Fibroblast of mammary gland (primary cell): ENCODE data around the gene SPAG7.

Experiments used
- DNase-seq: peaks from one replicate; pipeline ENCODE4 v3.0.0-alpha.2; 2010; ENCODE audit warnings: low read depth
- H3K4me3 ChIP-seq: 2 replicates; pipeline ENCODE4 v1.5.1; 2011; ENCODE audit warnings: low read depth, mild to moderate bottlenecking, low read length, moderate library complexity; ENCODE audit not compliant: control insufficient read depth
- TF ChIP-seq, protein P1 (sequence below): conservative IDR thresholded peaks from 2 replicates; pipeline ENCODE4 v1.5.1; 2011; ENCODE audit warnings: low read depth, low read length, inconsistent platforms; ENCODE audit not compliant: control insufficient read depth, insufficient read depth

SPAG7 gene

DNA sequence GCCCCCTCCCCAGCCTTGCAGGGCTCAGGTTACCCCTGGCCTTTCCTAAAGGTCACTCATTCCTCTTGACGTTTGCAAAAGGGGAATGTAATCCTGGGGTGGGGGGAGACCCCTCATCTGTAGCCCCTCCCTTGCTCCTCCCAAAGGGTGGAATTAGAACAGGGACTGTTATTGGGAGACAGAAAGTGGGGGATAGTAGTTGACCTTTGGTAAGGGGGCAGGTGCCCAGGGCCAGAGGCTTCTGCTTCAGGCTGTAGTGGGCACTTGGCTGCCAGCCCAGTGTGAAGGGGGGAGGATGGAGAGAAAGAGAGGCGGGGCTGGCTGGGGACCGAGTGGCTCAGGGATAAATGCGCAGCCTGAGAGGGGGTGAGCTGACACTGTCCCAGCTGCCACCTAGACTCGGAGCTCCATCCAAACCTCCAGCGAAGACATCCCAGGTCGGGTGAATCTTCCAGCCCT lies 16.8 kb downstream of the SPAG7 start, which contains the start of gene ENO3:
Gene ENO3, plus strand, starts transcription at position 374 of the 459 bp plus-strand sequence. CDS start 711 bp downstream, outside the sequence.
- DNase-seq = no peak
- TF ChIP-seq, protein P1, sequence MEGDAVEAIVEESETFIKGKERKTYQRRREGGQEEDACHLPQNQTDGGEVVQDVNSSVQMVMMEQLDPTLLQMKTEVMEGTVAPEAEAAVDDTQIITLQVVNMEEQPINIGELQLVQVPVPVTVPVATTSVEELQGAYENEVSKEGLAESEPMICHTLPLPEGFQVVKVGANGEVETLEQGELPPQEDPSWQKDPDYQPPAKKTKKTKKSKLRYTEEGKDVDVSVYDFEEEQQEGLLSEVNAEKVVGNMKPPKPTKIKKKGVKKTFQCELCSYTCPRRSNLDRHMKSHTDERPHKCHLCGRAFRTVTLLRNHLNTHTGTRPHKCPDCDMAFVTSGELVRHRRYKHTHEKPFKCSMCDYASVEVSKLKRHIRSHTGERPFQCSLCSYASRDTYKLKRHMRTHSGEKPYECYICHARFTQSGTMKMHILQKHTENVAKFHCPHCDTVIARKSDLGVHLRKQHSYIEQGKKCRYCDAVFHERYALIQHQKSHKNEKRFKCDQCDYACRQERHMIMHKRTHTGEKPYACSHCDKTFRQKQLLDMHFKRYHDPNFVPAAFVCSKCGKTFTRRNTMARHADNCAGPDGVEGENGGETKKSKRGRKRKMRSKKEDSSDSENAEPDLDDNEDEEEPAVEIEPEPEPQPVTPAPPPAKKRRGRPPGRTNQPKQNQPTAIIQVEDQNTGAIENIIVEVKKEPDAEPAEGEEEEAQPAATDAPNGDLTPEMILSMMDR = no peak
- H3K4me3 ChIP-seq = peak within 1 kb of the TSS; percentile 29

DNA sequence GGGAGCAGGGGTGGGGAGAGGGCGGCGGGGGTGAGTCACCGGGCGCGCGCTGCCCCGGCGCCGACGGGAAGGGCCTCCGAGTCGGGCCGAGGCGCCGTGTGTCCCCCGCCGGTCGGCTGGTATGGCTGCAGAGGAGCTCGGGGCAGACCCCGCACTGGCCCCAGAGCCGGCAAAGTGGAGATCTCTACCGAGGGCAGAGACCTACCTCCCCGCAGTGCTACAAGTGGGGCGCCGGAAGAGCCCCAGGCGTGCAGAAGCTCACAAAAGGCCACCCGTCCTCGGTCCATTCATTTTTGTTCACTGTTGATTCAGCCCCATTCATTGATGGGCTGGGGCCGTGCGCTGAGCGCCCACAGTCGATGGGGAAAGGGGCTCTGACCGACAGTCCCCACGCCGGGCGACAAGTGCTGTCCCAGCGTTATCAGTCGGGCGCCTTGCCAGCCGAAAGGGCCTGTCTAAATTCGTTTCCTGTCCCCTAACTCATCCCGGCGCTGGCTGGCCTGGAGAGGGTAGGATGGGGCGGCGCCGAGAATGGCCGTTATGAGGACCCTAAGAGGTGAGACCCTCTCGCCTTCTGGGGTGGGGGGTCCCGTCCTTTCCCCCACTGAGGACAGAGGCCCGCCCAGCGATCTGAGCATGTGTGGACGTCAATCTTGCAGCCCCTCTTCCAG lies 17.4 kb downstream of the SPAG7 start:
- DNase-seq = no peak
- TF ChIP-seq, protein P1 = no peak
- H3K4me3 ChIP-seq = peak overlapping the region; percentile 29

DNA sequence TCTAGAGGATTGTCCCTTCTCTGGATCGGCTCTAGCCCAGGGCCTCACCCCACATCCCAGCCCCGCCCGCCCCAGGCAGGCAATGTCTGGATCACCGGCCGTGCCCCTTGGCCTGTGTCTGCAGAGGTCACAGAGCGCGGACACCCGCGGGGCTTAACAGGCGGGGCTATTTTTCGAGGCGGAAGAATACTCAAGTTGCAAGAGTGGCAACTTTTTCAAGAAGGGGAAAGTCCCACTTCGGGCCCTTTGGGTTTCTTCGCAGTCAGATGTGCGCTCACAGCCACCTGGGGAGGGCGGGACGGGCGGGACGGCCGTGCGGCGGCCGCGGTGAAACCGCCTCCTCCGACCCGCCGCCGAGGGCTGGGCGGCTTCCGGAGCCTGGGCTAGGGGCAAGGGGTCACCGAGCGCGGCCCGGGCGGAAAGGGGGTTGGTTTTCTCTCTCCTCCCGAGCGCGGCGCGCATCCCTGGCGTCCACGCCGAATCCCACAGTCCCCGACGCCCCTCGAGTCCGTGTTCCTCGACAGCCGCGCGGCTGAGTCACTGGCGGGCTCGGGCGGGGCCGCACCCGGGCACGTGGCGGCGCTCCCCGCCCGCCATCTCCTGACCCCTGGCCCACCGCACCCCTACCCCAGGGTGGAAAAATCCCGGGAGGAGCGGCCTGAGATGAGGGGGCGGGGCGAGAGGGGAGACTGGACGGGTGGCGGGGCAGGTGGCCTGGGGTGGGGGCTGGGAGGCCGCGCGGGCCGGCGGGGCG lies 18.1 kb downstream of the SPAG7 start:
- H3K4me3 ChIP-seq = peak overlapping the region; percentile 62
- TF ChIP-seq, protein P1 = no peak
- peak; percentile 59 for DNase-seq

DNA sequence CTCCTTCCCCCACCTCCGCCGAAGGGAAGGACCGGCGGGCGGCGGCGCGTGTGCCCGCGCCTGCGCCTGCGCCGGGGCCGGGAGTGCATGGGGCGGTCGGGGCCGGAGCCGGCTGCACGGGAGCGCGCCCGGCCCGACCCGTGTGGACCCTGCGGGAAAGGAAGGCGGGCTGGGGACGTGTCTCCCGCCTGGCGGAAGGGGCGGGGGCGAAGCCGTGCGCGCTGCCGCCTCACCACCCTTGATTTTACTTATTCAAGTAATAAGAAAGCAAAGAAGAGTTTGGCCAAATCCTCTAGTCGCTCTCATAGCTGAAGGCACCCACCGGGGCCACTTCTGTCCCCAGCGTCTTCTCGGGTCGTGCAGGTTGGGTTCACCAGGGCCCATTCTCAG lies 18.7 kb downstream of the SPAG7 start:
- peak; percentile 85 for DNase-seq
- TF ChIP-seq, protein P1 = no peak
- peak overlapping the region; percentile 64 for H3K4me3 ChIP-seq

DNA sequence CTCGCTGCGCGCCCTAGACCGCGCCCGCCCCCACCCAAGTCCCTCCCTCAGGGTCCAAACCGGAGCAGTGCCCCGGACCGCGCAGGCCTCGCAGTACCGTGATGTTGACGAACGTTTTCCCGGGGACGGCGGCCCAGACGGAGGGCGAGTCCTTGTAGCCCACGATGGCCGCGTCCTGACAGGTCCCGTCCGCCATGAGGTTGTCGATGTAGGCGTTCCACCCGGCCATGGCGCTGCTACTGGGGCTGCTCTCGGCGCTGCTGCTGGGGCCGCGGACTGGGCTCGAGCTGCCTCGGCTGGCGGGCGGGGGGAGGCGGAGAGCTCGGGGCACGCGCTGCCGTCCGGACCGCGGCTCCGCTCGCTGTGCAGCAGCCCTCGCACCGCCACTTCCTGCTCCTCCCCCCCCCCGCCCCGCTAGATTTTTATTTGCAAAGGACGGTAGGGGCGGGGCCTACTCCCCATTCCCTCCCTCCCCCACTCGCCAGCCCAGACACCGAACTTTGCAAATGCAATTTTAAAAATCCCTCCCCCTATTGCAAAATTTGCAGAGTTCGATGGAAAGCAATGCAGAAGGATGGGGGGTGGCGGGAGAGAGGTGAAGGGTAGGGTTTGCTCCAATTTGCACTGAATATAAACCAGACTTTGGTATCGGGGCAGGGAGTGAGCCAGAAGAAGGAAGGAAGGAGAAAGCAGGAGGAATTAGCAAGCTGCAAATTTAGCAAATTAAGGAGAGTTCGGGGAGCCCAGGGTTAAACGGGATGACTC lies 19.3 kb downstream of the SPAG7 start, which contains the start of gene PFN1:
Gene PFN1, minus strand, starts transcription at position 365 of the 765 bp plus-strand sequence. Its CDS starts 136 bp downstream, at position 229.
- H3K4me3 ChIP-seq = peak within 1 kb of the TSS; percentile 90
- TF ChIP-seq, protein P1 = no peak
- peak; percentile 91 for DNase-seq

DNA sequence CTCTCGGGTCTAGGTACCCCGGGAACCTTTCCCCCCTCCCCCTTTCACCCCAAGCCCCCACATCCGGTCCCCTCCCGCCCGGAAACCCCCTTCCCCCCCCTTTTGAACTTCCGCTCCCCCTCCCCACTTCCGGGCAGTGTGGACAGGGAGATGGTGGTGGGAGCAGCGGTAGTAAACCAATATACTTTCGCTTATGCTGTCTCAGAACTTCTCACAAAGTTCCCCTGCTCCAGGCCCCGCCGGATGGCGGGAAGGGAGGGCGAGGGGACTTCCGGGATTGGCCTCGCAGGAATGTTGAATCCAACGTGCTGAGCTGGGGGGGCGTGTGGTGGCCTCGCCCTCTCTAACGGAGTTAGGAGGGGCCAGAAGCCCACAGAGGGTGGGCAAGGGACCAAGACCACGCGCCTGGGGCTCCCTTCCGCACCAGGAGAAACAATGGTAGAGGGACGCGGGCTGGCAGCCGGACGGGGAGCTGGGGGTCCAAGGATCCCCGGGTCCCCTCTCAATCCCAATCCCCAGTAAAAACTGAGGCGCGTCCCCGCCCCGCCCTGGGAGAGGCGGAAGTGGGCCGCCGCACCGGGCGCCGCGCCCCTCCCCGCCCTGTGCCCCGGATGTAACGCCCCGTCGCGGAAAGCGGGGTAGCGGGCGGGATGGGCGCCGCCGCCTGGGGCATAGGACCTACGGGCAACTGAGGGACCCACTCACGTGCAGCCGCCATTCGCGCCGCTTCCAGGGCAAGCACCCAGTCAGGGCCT lies 20.0 kb downstream of the SPAG7 start:
- TF ChIP-seq, protein P1 = no peak
- H3K4me3 ChIP-seq = peak overlapping the region; percentile 90
- DNase-seq = peak; percentile 39
